Keratinocyte (primary cell): ENCODE data around the gene RSKR. TPM values are rescaled to one million over a fixed set of nuclear protein-coding genes. Genes with fewer than 3 reads are reported as not detected.

Experiments
- DNase-seq: peaks from one replicate; pipeline ENCODE4 v3.0.0-alpha.2; 2011; ENCODE audit warnings: low read depth, missing footprints, low spot score
- FAIRE-seq: peaks from 2 replicates; lab custom pipeline; 2011; peaks lifted over from hg19 to GRCh38; lab: Jason Lieb, UNC
- H2AFZ ChIP-seq: 2 replicates; pipeline ENCODE4 v1.6.0; 2012; ENCODE audit warnings: low read length, control low read depth, inconsistent platforms; ENCODE audit not compliant: control insufficient read depth
- H3K27ac ChIP-seq: 2 replicates; pipeline ENCODE4 v1.5.1; 2011; ENCODE audit warnings: low read length; ENCODE audit not compliant: control insufficient read depth, insufficient read depth
- H3K27me3 ChIP-seq: 3 replicates; pipeline ENCODE4 v1.6.0; 2011; ENCODE audit warnings: low read length; ENCODE audit not compliant: control insufficient read depth, insufficient read depth; ENCODE audit errors: extremely low read depth
- H3K36me3 ChIP-seq, 2 experiments: 2 replicates in 1 of 2; 3 replicates in 1 of 2; pipeline ENCODE4 v1.5.1; 2011; ENCODE audit warnings: low read length in 2 of 2, mild to moderate bottlenecking in 1 of 2; ENCODE audit not compliant: control insufficient read depth in 2 of 2, insufficient read depth in 2 of 2; ENCODE audit errors: extremely low read depth in 1 of 2
- H3K4me1 ChIP-seq: 3 replicates; pipeline ENCODE4 v1.5.1; 2011; ENCODE audit warnings: low read length; ENCODE audit not compliant: control insufficient read depth, insufficient read depth; ENCODE audit errors: extremely low read depth
- H3K4me2 ChIP-seq: 3 replicates; pipeline ENCODE4 v1.6.0; 2011; ENCODE audit warnings: low read depth, low read length; ENCODE audit not compliant: control insufficient read depth, insufficient read depth; ENCODE audit errors: extremely low read depth
- H3K4me3 ChIP-seq, 3 experiments: fragments of 200-600 bp in 1 of 3; sonication (generic) in 1 of 3; 2 replicates in 2 of 3; 3 replicates in 1 of 3; pipeline ENCODE4 v1.5.1; 2011 to 2016; ENCODE audit warnings: low read length in 3 of 3, mild to moderate bottlenecking in 3 of 3, control low read depth in 2 of 3, inconsistent platforms in 1 of 3, low read depth in 1 of 3, mixed read lengths in 1 of 3, mixed run types in 1 of 3, moderate library complexity in 1 of 3; ENCODE audit not compliant: control insufficient read depth in 2 of 3, insufficient read depth in 2 of 3; ENCODE audit errors: extremely low read depth in 1 of 3
- H3K79me2 ChIP-seq: 2 replicates; pipeline ENCODE4 v1.6.0; 2012; ENCODE audit warnings: low read length; ENCODE audit not compliant: control insufficient read depth, insufficient read depth
- H3K9ac ChIP-seq: 3 replicates; pipeline ENCODE4 v1.6.0; 2011; ENCODE audit warnings: low read length; ENCODE audit not compliant: control insufficient read depth, insufficient read depth; ENCODE audit errors: extremely low read depth
- H3K9me1 ChIP-seq: 3 replicates; pipeline ENCODE4 v1.6.0; 2011; ENCODE audit warnings: low read length; ENCODE audit not compliant: control insufficient read depth, insufficient read depth; ENCODE audit errors: extremely low read depth
- H3K9me3 ChIP-seq: 2 replicates; pipeline ENCODE4 v1.5.1; 2012; ENCODE audit warnings: low read depth, low read length; ENCODE audit not compliant: control insufficient read depth
- H4K20me1 ChIP-seq: 3 replicates; pipeline ENCODE4 v1.6.0; 2011; ENCODE audit warnings: low read length; ENCODE audit not compliant: control insufficient read depth, insufficient read depth; ENCODE audit errors: extremely low read depth
- CTCF ChIP-seq, 3 experiments: IDR thresholded peaks in 1 of 3; conservative IDR thresholded peaks in 1 of 3; optimal IDR thresholded peaks in 1 of 3; 2 replicates in 2 of 3; 3 replicates in 1 of 3; pipeline versions ENCODE3 to v1.5.1; 2011; ENCODE audit warnings: low read length in 3 of 3, mild to moderate bottlenecking in 3 of 3, moderate library complexity in 2 of 3, control low read depth in 1 of 3, inconsistent platforms in 1 of 3; ENCODE audit not compliant: insufficient read depth in 2 of 3; ENCODE audit errors: extremely low read depth in 1 of 3
- EZH2 ChIP-seq: IDR thresholded peaks from one replicate; pipeline ENCODE4 v1.6.1; 2012; ENCODE audit warnings: inconsistent platforms, mild to moderate bottlenecking, low read length, moderate library complexity
- dilution Hi-C: fragments of 300-500 bp; cut with MboI; formaldehyde crosslinking; loops from one replicate; pipeline ENCODE4 v1.7.0; 2020; ENCODE audit warnings: low sequenced_read_pairs; ENCODE audit not compliant: extremely low pct_ligation_motif_present
- polyA plus RNA-seq, 5 experiments: library from polyadenylated mRNA; depleted of rRNA in 3 of 5; stranded (reverse) in 3 of 5; stranded (forward) in 1 of 5; unstranded in 1 of 5; fragments of >200 nt; gene quantifications; 1 replicate in 1 of 5; 2 replicates in 3 of 5; 3 replicates in 1 of 5; pipeline versions ENCODE4 v1.2.1 to v1.2.3, GENCODE V29; 2011 to 2012; ENCODE audit warnings: missing spikeins in 2 of 5, low read depth in 1 of 5, low replicate concordance in 1 of 5

RSKR gene
- polyA plus RNA-seq, 1 donor (not counting 4 experiments of a cell fraction or from before 2014, with no cell fraction given): 6.6 TPM

- peaks cover 14% of the 10 kb centered on the region in 2 experiments for H3K36me3 ChIP-seq
Measured at GRCh38 chr17:28563475-28563874, 50.5 kb downstream of the RSKR start.

More at GRCh38 chr17:28563475-28563874, 50.5 kb downstream of the RSKR start:
- Histone ChIP-seq H3K4me1 (no peaks in the 10 kb centered on the region), H3K9me3 (no peaks in the 10 kb centered on the region), H3K27me3 (no peaks in the 10 kb centered on the region), H2AFZ (no peak overlapping the region), H3K9me1 (no peaks in the 10 kb centered on the region), H4K20me1 (no peaks in the 10 kb centered on the region), H3K9ac (no peak overlapping the region), H3K4me3 (no peak overlapping the region), H3K27ac (no peak overlapping the region), H3K4me2 (no peak overlapping the region), H3K79me2 (peaks cover 1% of the 10 kb centered on the region)
- no peak for TF ChIP-seq CTCF (optimal IDR thresholded peaks at IDR 0.05 in 1 of 3, IDR thresholded peaks at IDR 0.05 in 1 of 3, conservative IDR thresholded peaks at IDR 0.05 in 1 of 3; ENCODE audit: extremely low read depth in 1 of 3, insufficient read depth in 2 of 3, low read length in 3 of 3)
- no peak for TF ChIP-seq EZH2
- FAIRE-seq (no peak), DNase-seq (no peak)
- dilution Hi-C loops: no loop called here

Other genes with a start within 250 kb of the RSKR start
- gene SEBOX, start 249.0 kb downstream of the RSKR start, polyA plus RNA-seq: not detected in 3 replicates
- gene VTN, start 243.9 kb downstream of the RSKR start, polyA plus RNA-seq: 0.05 TPM in 1 of 3 replicates, not detected in the others
- gene SARM1, start 242.5 kb downstream of the RSKR start, polyA plus RNA-seq: 0.55 to 1.6 TPM (median 0.90 TPM) in 3 replicates
- 1.7 to 1.9 TPM (median 1.9 TPM) in 3 replicates for gene SLC46A1, start 208.0 kb downstream of the RSKR start, polyA plus RNA-seq
- gene SLC13A2, start 140.5 kb downstream of the RSKR start, polyA plus RNA-seq: not detected in 3 replicates
- 0.01 to 0.66 TPM (median 0.29 TPM) in 3 replicates for gene FOXN1, start 107.8 kb downstream of the RSKR start, polyA plus RNA-seq
- gene UNC119, start 61.6 kb downstream of the RSKR start, polyA plus RNA-seq: 34.1 to 93.3 TPM (median 60.0 TPM) in 3 replicates
- 21.8 to 52.1 TPM (median 33.6 TPM) in 3 replicates for gene PIGS, start 42.7 kb downstream of the RSKR start, polyA plus RNA-seq
- 24.2 to 44.9 TPM (median 32.5 TPM) in 3 replicates for gene ALDOC, start 37.3 kb downstream of the RSKR start, polyA plus RNA-seq
- gene SPAG5, start 15.2 kb downstream of the RSKR start, polyA plus RNA-seq: 6.2 to 21.1 TPM (median 16.6 TPM) in 3 replicates
- gene BLTP2, start 31.0 kb upstream of the RSKR start, polyA plus RNA-seq: 98.2 to 133 TPM (median 106 TPM) in 3 replicates
- gene SDF2, start 47.7 kb upstream of the RSKR start, polyA plus RNA-seq: 61.5 to 86.8 TPM (median 68.0 TPM) in 3 replicates
- 27.3 to 33.1 TPM (median 32.1 TPM) in 3 replicates for gene SUPT6H, start 48.0 kb upstream of the RSKR start, polyA plus RNA-seq
- gene PROCA1, start 97.7 kb upstream of the RSKR start, polyA plus RNA-seq: 0.33 to 0.62 TPM (median 0.39 TPM) in 3 replicates
- 115 to 180 TPM (median 134 TPM) in 3 replicates for gene RAB34, start 103.7 kb upstream of the RSKR start, polyA plus RNA-seq
- gene RPL23A, start 105.8 kb upstream of the RSKR start, polyA plus RNA-seq: 976 to 1,971 TPM (median 1,096 TPM) in 3 replicates
- gene TLCD1, start 112.0 kb upstream of the RSKR start, polyA plus RNA-seq: 12.0 to 14.7 TPM (median 14.0 TPM) in 3 replicates
- gene NEK8, start 114.6 kb upstream of the RSKR start, polyA plus RNA-seq: 4.1 to 6.2 TPM (median 4.3 TPM) in 3 replicates
- gene TRAF4, start 129.8 kb upstream of the RSKR start, polyA plus RNA-seq: 57.3 to 69.4 TPM (median 60.5 TPM) in 3 replicates
- gene FAM222B, start 228.6 kb upstream of the RSKR start, polyA plus RNA-seq: 5.1 to 25.3 TPM (median 6.5 TPM) in 3 replicates
- 46.5 to 63.3 TPM (median 60.6 TPM) in 3 replicates for gene ERAL1, start 240.8 kb upstream of the RSKR start, polyA plus RNA-seq